Hepatocyte (in vitro differentiated cells): Measurements from ENCODE around the gene SLAMF1.

Experiments
- CTCF ChIP-seq: fragments of 200-600 bp; sonication (generic); IDR thresholded peaks from 2 replicates; pipeline ENCODE4 v1.5.1; 2016; ENCODE audit warnings: antibody characterized with exemption, mild to moderate bottlenecking; ENCODE audit not compliant: poor library complexity
- EZH2 ChIP-seq: fragments of 200-600 bp; sonication (generic); IDR thresholded peaks from 2 replicates; pipeline ENCODE4 v1.6.1; 2016; ENCODE audit warnings: antibody characterized with exemption, mild to moderate bottlenecking, borderline replicate concordance
- EZH2phosphoT487 ChIP-seq: fragments of 200-600 bp; sonication (generic); IDR thresholded peaks from one replicate; pipeline ENCODE4 v1.6.1; 2018; ENCODE audit warnings: antibody characterized with exemption, mild to moderate bottlenecking, low read depth, moderate library complexity; ENCODE audit not compliant: unreplicated experiment, severe bottlenecking

GRCh38 chr1:160570840-160571239 is 76.0 kb downstream of the SLAMF1 start:
- TF ChIP-seq CTCF (no peak), EZH2phosphoT487 (no peak), EZH2 (no peak)
